KMS-11 (cell line): Measurements from ENCODE around the gene NFIC.
"Not testable (repeated sequence)": the region's sequence is repeated elsewhere in the genome, so short reads cannot be mapped to it uniquely, and the experiment has no call there.

ENCODE experiments used
- H2AFZ ChIP-seq: fragments of 200-600 bp; sonication (generic); 2 replicates; pipeline ENCODE4 v1.6.1; 2016; ENCODE audit warnings: antibody characterized with exemption, mixed run types, low read depth
- H3K27ac ChIP-seq: fragments of 200-600 bp; sonication (generic); 2 replicates; pipeline ENCODE4 v1.6.1; 2016; ENCODE audit warnings: mild to moderate bottlenecking, mixed run types
- H3K27me3 ChIP-seq: fragments of 200-600 bp; sonication (generic); 2 replicates; pipeline ENCODE4 v1.6.1; 2017; ENCODE audit warnings: mild to moderate bottlenecking, low read depth, mixed run types, moderate library complexity; ENCODE audit not compliant: insufficient read depth
- H3K36me3 ChIP-seq: fragments of 200-600 bp; sonication (generic); 2 replicates; pipeline ENCODE4 v1.6.1; 2017; ENCODE audit warnings: mild to moderate bottlenecking, mixed run types; ENCODE audit not compliant: insufficient read depth
- H3K4me1 ChIP-seq: fragments of 200-600 bp; sonication (generic); 2 replicates; pipeline ENCODE4 v1.6.1; 2016; ENCODE audit warnings: mild to moderate bottlenecking, low read depth, mixed run types; ENCODE audit not compliant: poor library complexity, severe bottlenecking
- H3K4me2 ChIP-seq: fragments of 200-600 bp; sonication (generic); 2 replicates; pipeline ENCODE4 v1.7.0; 2016; ENCODE audit warnings: mild to moderate bottlenecking, mixed run types
- H3K4me3 ChIP-seq: fragments of 200-600 bp; sonication (generic); IDR thresholded peaks from 2 replicates; pipeline ENCODE4 v1.6.1; 2017; ENCODE audit warnings: low read depth, low read length, mixed read lengths; ENCODE audit not compliant: insufficient read depth
- H3K79me2 ChIP-seq: fragments of 200-600 bp; sonication (generic); 2 replicates; pipeline ENCODE4 v1.6.1; 2016; ENCODE audit warnings: low read depth, mixed run types; ENCODE audit not compliant: insufficient read depth
- H3K9ac ChIP-seq: fragments of 200-600 bp; sonication (generic); 2 replicates; pipeline ENCODE4 v1.6.1; 2016; ENCODE audit warnings: mild to moderate bottlenecking, mixed run types
- H4K20me1 ChIP-seq: fragments of 200-600 bp; sonication (generic); 2 replicates; pipeline ENCODE4 v1.6.1; 2016; ENCODE audit warnings: mild to moderate bottlenecking, mixed run types; ENCODE audit not compliant: insufficient read depth
- CTCF ChIP-seq: fragments of 200-600 bp; sonication (generic); conservative IDR thresholded peaks from 2 replicates; pipeline ENCODE4 v1.6.1; 2017; ENCODE audit warnings: low read depth, mild to moderate bottlenecking, antibody characterized with exemption, low read length, moderate library complexity, mixed read lengths

Gene NFIC

GRCh38 chr19:3420909-3421619, 54.7 kb downstream of the NFIC start:
- no peaks in the 10 kb centered on the region for H3K4me1 ChIP-seq
- H3K4me2 ChIP-seq: no peak overlapping the region
- H3K79me2 ChIP-seq: peaks cover 15% of the 10 kb centered on the region; the same call in 1 of the 2 replicates
- H3K4me3 ChIP-seq: no peak overlapping the region
- no peak overlapping the region for H3K9ac ChIP-seq
- no peaks in the 10 kb centered on the region for H3K36me3 ChIP-seq
- H3K27me3 ChIP-seq: no peaks in the 10 kb centered on the region
- H2AFZ ChIP-seq: no peak overlapping the region
- TF ChIP-seq CTCF: no peak
- H3K27ac ChIP-seq: no peak overlapping the region
- no peaks in the 10 kb centered on the region for H4K20me1 ChIP-seq

- not testable (repeated sequence) for H3K4me1 ChIP-seq, H4K20me1 ChIP-seq, H3K27ac ChIP-seq, H3K4me2 ChIP-seq, H3K27me3 ChIP-seq, H3K9ac ChIP-seq, H3K36me3 ChIP-seq, H2AFZ ChIP-seq, H3K4me3 ChIP-seq
- peaks cover 15% of the 10 kb centered on the region; the same call in 1 of the 2 replicates for H3K79me2 ChIP-seq
Measured at GRCh38 chr19:3421656-3422055, 55.3 kb downstream of the NFIC start.

DNA sequence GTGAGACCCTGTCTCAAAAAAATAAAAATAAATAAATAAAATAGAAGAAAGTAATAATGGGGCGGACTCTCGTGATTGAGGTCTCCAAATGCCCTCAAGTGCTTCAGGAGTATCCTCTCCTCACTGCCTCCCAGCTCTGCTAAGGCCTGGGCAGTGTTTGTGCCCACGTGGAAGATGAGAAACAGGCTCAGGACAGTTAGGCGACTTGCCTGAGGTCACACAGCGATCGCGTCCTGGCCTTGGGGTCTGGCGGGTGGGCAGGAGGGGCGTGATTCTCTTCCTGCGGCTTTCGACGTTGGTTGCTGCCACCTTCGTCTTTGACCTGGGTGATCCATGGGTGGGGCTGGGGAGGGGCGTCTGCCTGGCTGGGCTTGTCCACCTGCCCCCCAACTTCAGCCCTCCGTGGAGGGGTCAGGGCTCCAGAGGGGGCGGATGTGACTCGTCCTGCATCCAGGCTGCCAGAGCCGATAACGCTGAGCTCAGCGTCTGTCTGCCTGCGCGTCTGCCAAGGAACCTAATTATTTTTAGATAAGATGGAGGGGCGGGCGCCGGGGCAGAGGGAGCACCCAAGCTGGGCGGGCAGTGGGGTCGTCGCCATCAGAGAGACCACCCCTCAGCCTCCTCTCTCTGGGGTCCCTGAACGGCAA, 56.9 kb downstream of the NFIC start:
- H3K4me2 ChIP-seq: no peak overlapping the region
- H3K4me1 ChIP-seq: no peaks in the 10 kb centered on the region
- peaks cover 15% of the 10 kb centered on the region; the same call in 1 of the 2 replicates for H3K79me2 ChIP-seq
- H3K9ac ChIP-seq: no peak overlapping the region
- H3K27ac ChIP-seq: no peak overlapping the region
- no peaks in the 10 kb centered on the region for H3K27me3 ChIP-seq
- no peaks in the 10 kb centered on the region for H3K36me3 ChIP-seq
- H4K20me1 ChIP-seq: no peaks in the 10 kb centered on the region
- no peak overlapping the region for H3K4me3 ChIP-seq
- no peak overlapping the region for H2AFZ ChIP-seq
- no peak for TF ChIP-seq CTCF

- H3K27me3 ChIP-seq: no peaks in the 10 kb centered on the region
- H3K9ac ChIP-seq: no peak overlapping the region
- H3K4me2 ChIP-seq: no peak overlapping the region
- H3K4me1 ChIP-seq: no peaks in the 10 kb centered on the region
- no peaks in the 10 kb centered on the region for H4K20me1 ChIP-seq
- TF ChIP-seq CTCF: no peak
- no peak overlapping the region for H3K27ac ChIP-seq
- no peaks in the 10 kb centered on the region for H3K36me3 ChIP-seq
- no peak overlapping the region for H2AFZ ChIP-seq
- peaks cover 4% of the 10 kb centered on the region; the same call in 1 of the 2 replicates for H3K79me2 ChIP-seq
- no peak overlapping the region for H3K4me3 ChIP-seq
Measured at GRCh38 chr19:3426433-3426832, 60.0 kb downstream of the NFIC start.

DNA sequence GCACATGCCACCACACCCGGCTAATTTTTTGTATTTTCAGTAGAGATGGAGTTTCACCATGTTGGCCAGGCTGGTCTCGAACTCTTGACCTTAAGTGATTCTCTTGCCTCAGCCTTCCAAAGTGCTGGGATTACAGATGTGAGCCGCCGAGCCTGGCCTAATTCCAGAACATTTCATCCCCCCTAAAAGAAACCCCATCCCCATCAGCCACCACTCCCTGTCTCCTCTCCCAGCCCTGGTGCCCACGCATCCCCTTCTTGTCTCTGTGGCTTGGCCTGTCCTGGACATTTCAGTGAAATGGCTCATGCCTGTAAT, 63.9 kb downstream of the NFIC start:
- H3K9ac ChIP-seq, H3K79me2 ChIP-seq, H3K4me3 ChIP-seq, H3K27me3 ChIP-seq, H3K36me3 ChIP-seq, H2AFZ ChIP-seq, H3K4me2 ChIP-seq, H3K4me1 ChIP-seq, H4K20me1 ChIP-seq, H3K27ac ChIP-seq: not testable (repeated sequence)
